GM10847 (cell line): Measurements from ENCODE around the gene ACTA1.

Experiments used
- POLR2A ChIP-seq: IDR thresholded peaks from 2 replicates; pipeline ENCODE4 v1.6.1; 2011; ENCODE audit not compliant: insufficient read length; ENCODE audit errors: extremely low read depth

ACTA1 gene

DNA sequence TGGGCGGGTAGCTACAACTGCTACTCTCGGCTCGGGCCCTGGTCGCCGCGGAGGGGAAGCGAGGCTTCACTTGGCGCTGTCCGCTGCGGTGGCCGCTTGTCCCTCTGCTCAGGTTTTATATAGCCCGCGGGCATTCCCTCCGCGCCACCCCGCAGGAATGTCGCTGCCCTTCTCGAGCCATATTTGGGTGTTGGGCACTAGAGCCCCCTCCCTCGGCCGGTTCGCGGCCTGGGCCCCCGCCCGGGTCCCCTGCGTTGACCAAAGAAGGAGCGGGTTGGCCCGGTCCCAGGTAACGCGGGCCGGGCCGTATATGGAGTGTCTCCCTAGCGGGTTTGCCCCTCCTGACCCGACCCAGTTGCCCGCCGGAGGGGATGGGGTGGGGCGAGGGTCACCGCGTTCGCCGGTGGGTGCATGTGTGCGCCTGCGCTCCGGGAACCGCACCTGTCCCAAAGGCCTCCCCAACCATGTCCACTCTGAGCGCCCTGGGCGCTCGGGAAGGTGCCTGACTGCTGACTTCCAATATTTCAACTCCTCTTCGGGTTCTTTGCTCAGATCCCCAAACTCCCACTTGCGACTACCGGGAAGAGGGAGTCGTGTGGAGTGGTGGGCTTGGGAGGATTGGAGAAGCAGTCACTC is at the start of gene ACTA1:
Gene ACTA1 (minus strand): TSS at position 90 of the 636 bp plus-strand sequence. CDS start 979 bp downstream, outside the sequence.
- TF ChIP-seq POLR2A: no peak

DNA sequence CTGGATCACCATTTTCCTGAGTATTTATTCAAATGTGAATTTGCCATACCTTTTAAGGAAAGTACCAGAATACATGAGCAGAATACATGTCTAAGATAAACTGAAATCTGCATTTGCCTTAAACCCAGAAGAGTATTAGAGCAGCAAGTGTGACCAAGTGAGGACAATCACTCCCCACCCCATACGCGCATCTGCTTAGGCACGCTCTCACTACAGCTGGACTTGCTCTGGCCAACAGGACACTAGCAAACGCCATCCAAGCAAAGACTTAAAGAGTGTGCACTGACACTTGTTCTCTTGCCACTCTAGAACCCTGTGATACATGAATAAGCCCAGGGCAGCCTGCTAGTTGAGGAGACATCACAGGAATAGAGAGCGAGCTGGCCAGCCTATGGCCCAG is 48.6 kb upstream of the ACTA1 start:
- no peak for TF ChIP-seq POLR2A

DNA sequence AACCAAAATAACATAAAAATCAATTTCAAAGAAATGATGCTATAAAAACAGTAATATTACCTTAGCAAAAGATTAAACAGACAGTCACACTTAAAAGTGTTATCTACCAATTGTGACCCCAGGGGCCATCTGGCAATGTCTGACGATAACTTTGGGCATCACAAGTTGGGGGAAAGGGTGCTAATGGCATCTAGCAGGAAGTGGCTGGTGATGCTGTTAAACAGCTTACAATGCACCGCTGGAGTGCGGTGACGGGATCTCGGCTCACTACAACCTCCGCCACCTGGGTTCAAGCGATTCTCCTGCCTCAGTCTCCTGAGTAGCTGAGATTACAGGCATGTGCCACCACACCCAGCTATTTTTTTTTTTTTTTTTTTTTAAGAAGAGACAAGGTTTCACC is 46.6 kb upstream of the ACTA1 start:
- no peak for TF ChIP-seq POLR2A

DNA sequence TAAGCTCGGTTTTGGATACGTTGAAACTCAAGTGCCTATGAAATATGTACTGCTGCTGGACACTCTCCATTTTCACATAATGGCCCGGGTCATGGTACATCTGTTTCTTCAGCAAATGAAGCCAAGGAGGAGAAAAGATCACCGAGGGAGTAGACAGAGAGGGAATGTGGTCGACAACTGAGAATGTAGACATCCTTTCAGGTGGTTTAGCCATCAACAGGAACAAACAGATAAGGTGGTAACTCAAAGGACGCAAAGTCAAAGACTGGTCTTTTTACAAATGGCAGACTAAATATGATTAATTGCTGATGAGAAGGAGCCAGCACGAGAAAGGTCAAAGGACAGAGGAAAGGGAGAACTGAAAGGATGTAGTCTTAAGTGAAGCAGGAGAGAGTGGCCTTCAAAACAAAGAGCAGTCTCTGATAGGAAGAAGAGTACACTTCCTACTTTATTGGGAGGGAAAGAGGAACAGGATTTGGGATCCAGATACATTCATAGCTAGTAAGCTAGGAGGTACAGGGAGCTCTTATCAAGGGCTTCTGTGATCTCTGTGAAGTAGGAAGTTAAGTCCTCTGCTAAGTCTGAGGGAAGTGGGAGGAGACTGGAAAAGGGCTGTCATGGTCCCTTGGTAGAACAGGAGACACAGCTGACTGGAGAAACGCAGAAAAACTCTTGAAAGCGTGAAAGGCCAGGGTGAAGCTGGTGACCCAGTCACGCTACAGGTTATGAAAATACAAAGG is 45.9 kb upstream of the ACTA1 start:
- no peak for TF ChIP-seq POLR2A

DNA sequence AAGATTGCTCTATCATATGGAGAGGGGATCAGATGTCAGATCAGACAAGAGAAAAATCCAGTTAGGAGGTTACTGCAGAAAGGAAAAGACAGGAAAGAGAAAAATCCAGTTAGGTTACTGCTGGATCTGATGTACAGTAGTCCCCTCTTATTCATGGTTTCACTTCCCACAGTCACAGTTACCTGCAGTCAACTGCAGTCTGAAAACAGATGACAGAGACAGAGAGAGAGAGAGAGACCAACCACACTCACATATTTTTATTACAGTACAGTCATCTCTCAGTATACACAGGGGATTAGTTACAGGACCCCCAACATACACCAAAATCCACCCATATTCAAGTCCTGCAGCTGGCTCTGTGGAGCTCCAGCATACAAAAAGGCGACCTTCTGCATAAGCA is 45.0 kb upstream of the ACTA1 start:
- TF ChIP-seq POLR2A: no peak

DNA sequence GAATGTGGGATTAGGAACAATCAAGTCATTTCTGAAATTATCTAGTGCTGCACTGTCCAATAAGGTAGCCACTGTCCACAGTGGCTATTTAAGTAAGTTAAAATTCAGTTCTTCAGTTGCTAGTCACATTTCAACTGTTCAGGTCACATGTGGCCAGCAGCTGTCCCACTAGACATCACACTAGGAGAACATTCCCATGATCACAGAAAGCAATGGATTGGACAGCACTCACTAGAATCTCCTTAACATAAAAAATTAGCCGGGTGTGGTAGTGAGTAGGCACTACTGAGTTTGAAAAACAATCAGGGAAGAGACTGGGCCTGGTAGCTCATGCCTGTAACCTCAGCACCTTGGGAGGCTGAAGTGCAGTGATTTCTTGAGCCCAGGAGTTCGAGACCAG is 40.6 kb upstream of the ACTA1 start:
- no peak for TF ChIP-seq POLR2A

DNA sequence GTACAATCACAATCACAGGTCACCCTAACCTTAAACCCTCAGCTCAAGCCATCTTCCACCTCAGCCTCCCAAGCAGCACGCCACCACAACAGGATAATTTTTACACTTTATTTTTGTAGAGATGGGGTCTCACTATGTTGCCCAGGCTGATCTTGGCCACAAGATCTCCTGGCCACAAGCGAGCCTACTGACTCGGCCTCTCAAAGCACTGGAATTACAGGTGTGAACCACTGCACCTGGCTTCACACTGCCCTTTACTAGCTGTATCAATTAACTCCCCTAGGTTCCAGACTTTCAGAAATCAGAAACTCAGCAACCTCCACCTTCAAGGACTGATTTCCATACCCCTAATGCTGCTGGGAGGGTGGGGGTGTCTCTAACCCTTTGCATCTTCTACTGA is 37.3 kb upstream of the ACTA1 start:
- TF ChIP-seq POLR2A: no peak

DNA sequence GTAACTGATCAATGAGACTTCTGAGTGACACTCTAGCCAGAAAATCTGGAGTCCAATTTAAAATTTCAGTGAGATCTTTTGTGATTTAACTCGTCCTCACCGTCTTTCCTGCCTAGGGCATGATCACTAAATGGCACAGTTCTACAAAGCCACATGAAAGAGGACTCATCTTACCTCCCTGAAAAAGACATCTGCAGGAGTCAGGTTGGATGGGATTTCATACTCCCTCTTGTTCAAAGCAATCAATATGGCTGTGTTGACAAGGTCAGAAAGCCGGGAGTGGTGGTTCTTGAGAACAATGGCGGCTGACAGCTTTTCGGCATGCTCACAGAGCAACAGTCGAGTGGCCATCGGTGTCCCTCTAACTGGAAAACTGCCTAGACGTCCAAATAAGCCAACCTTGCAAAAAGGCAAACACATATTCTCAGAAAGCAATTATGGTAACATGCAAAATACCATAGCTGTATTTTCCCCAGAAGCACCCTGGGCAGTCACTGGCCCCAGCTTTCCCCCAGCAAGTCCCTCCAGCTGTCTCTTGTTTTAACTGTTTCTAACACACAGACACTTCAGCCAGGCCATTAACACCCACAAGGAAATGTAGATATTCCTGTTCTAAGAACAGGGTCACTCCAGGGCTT is 36.6 kb upstream of the ACTA1 start:
- TF ChIP-seq POLR2A: no peak

DNA sequence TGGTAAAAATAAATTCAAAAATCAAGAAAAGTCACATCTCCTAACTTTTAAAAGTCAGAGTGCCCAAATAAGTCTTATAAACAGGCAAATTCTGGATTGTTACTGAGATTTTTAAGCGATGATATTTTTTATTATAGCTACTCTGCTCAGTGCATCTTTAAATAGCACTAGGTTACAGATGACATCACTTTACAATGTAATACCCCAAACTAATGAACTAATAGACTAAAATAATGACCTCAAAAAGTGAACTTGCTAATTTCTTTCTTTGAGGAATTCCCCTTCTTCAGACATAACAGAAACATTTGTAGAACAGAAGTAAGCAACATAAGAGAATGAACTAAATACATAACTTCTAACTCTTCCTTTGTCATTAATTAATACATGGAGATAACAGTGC is 33.0 kb upstream of the ACTA1 start:
- TF ChIP-seq POLR2A: no peak

DNA sequence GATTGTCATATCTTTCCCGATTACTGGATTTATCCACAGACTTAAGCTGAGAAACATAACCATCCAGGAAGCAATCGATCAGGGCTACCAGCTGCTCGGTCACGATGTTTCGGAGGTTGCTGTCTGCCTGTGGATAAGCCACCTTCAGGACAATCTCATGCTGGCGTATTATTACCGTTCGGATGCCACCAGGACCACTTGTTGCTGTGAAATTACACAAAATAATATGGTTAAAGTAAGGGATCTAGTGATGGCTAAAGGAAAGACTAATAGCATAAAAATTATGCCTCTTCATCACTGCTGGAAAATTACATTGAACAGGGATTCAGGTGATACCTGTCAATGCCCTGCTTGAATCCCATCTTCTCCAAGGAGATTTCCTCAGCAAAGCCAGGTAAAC is 30.8 kb upstream of the ACTA1 start:
- no peak for TF ChIP-seq POLR2A

DNA sequence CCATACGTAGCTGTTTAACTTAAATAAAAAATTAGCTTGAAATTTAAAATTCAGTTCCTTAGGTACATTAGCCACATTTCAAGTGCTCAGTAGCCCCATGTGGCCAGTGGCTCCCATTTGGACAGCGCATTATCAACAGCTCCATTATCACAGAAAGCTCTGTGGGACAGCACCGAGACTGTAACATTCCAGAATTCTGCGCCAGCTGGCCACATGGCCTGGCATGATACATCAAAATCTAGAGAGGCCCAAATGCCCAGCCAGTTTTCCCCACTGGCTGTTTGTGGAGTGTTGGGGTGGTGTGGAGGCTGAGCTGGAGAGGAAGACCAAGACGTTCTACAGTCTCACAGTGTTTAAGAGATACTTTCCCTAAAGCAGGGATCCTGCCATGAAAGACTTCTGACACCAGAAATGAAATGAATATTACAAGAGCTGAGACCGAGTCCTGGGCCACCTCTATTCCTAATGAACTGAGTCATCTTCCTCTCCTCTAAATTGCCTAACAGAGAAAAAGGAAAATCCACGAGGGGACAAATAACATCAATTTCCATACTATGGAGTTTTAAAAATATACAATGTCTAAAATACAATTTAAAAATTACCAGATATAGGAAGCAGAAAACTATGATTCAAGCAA is 27.3 kb upstream of the ACTA1 start:
- TF ChIP-seq POLR2A: no peak

DNA sequence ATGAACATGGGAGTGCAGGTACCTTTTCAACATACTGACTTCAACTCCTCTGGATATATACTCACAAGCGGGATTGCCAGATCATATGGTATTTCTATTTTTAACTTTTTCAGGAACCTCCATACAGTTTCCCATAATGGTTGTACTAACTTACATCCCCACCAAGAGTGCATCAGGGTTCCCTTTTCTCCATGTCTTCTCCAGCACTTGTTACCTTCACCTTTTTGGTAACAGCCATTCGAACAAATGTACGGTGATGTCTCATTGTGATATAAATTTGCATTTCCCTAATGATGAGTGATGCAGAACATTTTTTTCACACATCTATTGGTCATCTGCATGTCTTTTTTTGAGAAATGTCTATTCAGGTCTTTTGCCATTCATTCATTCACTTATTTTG is 25.9 kb upstream of the ACTA1 start:
- TF ChIP-seq POLR2A: no peak

DNA sequence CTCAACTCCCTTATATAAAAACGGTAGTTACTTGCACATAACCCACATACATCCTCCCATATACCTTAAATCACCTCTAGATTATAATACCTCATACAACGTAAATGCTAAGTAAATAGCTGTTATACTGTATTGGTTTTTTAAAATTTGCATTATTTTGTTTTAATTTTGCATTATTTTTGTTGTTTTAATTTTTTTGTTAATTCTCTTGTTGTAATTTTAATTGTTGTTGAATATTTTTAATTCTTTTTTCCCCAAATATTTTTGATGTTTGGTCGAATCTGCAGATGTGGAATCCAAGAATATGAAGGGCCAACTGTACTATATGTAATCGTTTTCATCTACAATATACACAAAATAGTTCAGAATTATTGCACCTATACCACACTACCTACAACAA is 23.5 kb upstream of the ACTA1 start:
- no peak for TF ChIP-seq POLR2A

DNA sequence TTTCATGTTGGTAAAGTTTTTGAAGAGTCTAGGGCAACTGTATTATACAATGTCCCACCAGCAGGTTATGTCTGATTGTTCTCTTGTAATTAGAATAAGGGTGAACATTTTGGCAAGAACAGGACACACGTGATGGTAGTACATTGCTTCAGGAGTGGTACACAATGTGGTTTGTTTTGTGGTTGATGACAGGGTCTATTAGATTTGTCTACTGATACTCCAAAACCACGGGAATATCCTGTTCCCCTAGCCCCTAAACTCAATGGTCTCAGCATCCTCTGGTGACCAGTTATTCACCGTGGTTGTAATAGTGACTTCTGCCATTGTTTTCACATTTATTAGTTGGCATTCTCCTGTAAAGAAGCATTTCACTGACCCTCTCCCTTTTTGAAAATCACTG is 22.1 kb upstream of the ACTA1 start:
- no peak for TF ChIP-seq POLR2A

DNA sequence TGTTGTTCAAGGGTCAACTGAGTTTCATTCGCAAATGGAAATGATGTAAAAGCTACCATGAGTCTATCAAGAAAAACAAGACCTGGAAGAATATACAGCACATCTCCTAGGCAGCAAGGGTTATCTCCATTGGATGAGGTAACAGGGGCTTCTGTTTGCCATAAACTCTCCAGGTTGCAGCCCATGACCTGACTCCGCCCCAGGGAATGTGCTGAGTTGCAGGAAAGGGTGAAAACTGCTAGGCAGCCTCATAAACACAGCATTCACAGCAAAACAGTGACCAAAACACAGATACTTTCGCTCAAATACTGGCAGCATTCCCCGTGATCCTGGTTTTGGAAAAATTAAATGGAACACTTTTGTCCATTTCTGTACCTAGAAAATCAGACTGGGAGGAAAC is 20.2 kb upstream of the ACTA1 start:
- TF ChIP-seq POLR2A: no peak

DNA sequence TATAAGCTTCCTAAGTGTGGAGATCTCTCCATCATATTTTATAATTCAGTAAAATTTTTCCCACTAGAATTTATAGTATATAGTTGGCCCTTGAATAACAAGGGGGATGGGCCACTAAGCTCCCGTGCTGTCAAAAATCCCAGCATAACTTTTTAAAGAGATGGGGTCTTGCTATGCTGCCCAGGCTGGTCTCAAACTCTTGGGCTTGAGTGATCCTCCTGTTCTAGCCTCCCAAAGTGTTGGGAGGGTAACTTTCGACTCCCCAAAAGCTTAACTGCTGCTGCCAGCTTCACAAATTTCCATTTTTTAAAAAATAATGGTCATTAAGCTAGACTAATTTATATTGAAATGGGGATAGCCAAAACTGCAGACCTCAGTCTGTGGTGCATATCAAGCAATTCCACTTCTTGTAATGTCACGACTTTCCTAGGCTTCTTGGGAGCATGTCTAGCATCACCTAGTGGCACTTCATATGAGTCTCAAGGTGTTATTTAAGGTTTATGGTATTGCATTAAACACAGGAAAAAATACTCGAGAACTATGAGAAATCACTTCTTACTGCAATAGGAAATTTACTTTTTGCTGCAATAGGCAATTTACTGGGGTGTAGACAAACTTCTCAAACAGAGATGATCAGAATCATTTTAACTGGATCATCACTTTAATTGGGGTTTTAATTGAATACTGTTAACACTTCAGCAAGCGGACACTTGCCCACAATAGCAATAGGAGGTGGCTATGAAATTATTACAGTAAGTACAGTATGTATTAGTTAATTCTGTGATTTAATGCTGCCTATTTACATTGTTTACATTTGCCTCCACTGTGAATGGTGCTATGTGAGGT is 19.3 kb upstream of the ACTA1 start:
- TF ChIP-seq POLR2A: no peak

DNA sequence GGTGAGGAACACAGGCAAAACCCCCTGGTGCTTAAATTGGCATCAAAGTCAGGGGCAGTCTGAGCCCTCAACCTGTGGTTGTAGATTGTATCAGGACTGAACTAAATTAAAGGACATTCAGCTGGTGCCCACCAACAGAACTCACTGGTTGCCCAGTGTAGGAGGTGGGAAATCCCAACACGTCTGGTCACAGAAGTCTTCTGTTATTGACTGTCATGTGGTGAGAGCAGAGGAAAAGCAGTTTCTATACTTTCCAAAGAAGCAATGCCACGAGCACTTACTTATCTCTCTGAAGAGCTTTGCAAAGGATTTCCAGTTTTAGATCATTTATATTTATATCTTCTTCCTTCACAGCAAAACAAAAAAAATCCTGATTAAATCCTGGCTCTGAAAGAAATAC is 15.0 kb upstream of the ACTA1 start:
- TF ChIP-seq POLR2A: no peak
